SJSA1 (cell line): Measurements from ENCODE around the gene ZNF423. TPM values are rescaled to one million over a fixed set of nuclear protein-coding genes. Genes with fewer than 3 reads are reported as not detected.

Experiments used
- DNase-seq, 2 experiments: peaks; one replicate each; pipeline ENCODE4 v3.0.0-alpha.2; 2015 to 2020; ENCODE audit warnings: low spot score in 2 of 2, low read depth in 1 of 2
- H3K27ac ChIP-seq: fragments of 250-450 bp; sonication (Bioruptor Pico); 2 replicates; pipeline ENCODE4 v1.5.1; 2020; ENCODE audit warnings: mild to moderate bottlenecking, moderate library complexity
- H3K27me3 ChIP-seq: fragments of 250-450 bp; sonication (Bioruptor Pico); replicated peaks from 2 replicates; pipeline ENCODE4 v1.5.1; 2020; ENCODE audit warnings: mild to moderate bottlenecking, moderate library complexity
- H3K36me3 ChIP-seq: fragments of 250-450 bp; sonication (Bioruptor Pico); 2 replicates; pipeline ENCODE4 v1.5.1; 2020; ENCODE audit warnings: mild to moderate bottlenecking
- H3K4me1 ChIP-seq: fragments of 250-450 bp; sonication (Bioruptor Pico); replicated peaks from 2 replicates; pipeline ENCODE4 v1.6.1; 2021; ENCODE audit warnings: mild to moderate bottlenecking
- H3K4me3 ChIP-seq: fragments of 250-450 bp; sonication (Bioruptor Pico); 2 replicates; pipeline ENCODE4 v1.5.1; 2020; ENCODE audit warnings: mild to moderate bottlenecking
- H3K9me3 ChIP-seq: fragments of 250-450 bp; sonication (Bioruptor Pico); replicated peaks from 2 replicates; pipeline ENCODE4 v1.5.1; 2020; ENCODE audit warnings: mild to moderate bottlenecking
- total RNA-seq: library from RNA; depleted of rRNA; stranded (reverse); fragments of >200 nt; shearing (Covaris generic); gene quantifications from 2 replicates; pipeline ENCODE4 v1.2.3, GENCODE V29; 2014

Gene ZNF423
- total RNA-seq, 1 experiment from 2014 or later: 5.4 TPM

GRCh38 chr16:49602976-49603310 lies 253.0 kb downstream of the ZNF423 start:
- Histone ChIP-seq H3K27me3 (no peaks in the 10 kb centered on the region), H3K9me3 (no peaks in the 10 kb centered on the region), H3K36me3 (no peaks in the 10 kb centered on the region), H3K4me3 (no peak overlapping the region), H3K4me1 (no peaks in the 10 kb centered on the region), H3K27ac (no peak overlapping the region)
- DNase-seq: no peak

GRCh38 chr16:49602201-49602975 lies 253.5 kb downstream of the ZNF423 start:
- H3K27ac ChIP-seq: no peak overlapping the region
- no peak overlapping the region for H3K4me3 ChIP-seq
- no peaks in the 10 kb centered on the region for H3K36me3 ChIP-seq
- peak in 1 of 2 experiments; percentile 32 for DNase-seq
- H3K27me3 ChIP-seq: no peaks in the 10 kb centered on the region
- no peaks in the 10 kb centered on the region for H3K9me3 ChIP-seq
- H3K4me1 ChIP-seq: no peaks in the 10 kb centered on the region

- no peaks in the 10 kb centered on the region for H3K36me3 ChIP-seq
- no peak overlapping the region for H3K4me3 ChIP-seq
- no peaks in the 10 kb centered on the region for H3K27me3 ChIP-seq
- peak in 1 of 2 experiments; percentile 10 for DNase-seq
- no peaks in the 10 kb centered on the region for H3K9me3 ChIP-seq
- no peaks in the 10 kb centered on the region for H3K4me1 ChIP-seq
- H3K27ac ChIP-seq: no peak overlapping the region
These were observed 254.3 kb downstream of the ZNF423 start for GRCh38 chr16:49601576-49601975.

GRCh38 chr16:49600976-49601375 lies 254.9 kb downstream of the ZNF423 start:
- H3K4me3 ChIP-seq: no peak overlapping the region
- no peak overlapping the region for H3K27ac ChIP-seq
- H3K27me3 ChIP-seq: no peaks in the 10 kb centered on the region
- no peak for DNase-seq
- no peaks in the 10 kb centered on the region for H3K4me1 ChIP-seq
- H3K9me3 ChIP-seq: no peaks in the 10 kb centered on the region
- H3K36me3 ChIP-seq: no peaks in the 10 kb centered on the region

GRCh38 chr16:49600536-49600935 lies 255.4 kb downstream of the ZNF423 start:
- peak in 1 of 2 experiments; percentile 27 for DNase-seq
- no peaks in the 10 kb centered on the region for H3K4me1 ChIP-seq
- H3K9me3 ChIP-seq: no peaks in the 10 kb centered on the region
- H3K36me3 ChIP-seq: no peaks in the 10 kb centered on the region
- H3K4me3 ChIP-seq: no peak overlapping the region
- no peaks in the 10 kb centered on the region for H3K27me3 ChIP-seq
- no peak overlapping the region for H3K27ac ChIP-seq

- peak in 1 of 2 experiments; percentile 5 for DNase-seq
These were observed 256.2 kb downstream of the ZNF423 start for GRCh38 chr16:49599704-49600103.

GRCh38 chr16:49599281-49599680 lies 256.6 kb downstream of the ZNF423 start:
- H3K27me3 ChIP-seq: no peaks in the 10 kb centered on the region
- no peaks in the 10 kb centered on the region for H3K4me1 ChIP-seq
- H3K36me3 ChIP-seq: no peaks in the 10 kb centered on the region
- H3K27ac ChIP-seq: no peak overlapping the region
- H3K4me3 ChIP-seq: no peak overlapping the region
- no peaks in the 10 kb centered on the region for H3K9me3 ChIP-seq
- DNase-seq: peak in 1 of 2 experiments; percentile 16

More at GRCh38 chr16:49599704-49600103, 256.2 kb downstream of the ZNF423 start:
- Histone ChIP-seq H3K36me3 (no peaks in the 10 kb centered on the region), H3K4me3 (no peak overlapping the region), H3K27me3 (no peaks in the 10 kb centered on the region), H3K9me3 (no peaks in the 10 kb centered on the region), H3K4me1 (no peaks in the 10 kb centered on the region), H3K27ac (no peak overlapping the region)

GRCh38 chr16:49598383-49599170 lies 257.3 kb downstream of the ZNF423 start:
- Histone ChIP-seq H3K4me3 (no peak overlapping the region), H3K27ac (no peak overlapping the region), H3K4me1 (no peaks in the 10 kb centered on the region), H3K36me3 (no peaks in the 10 kb centered on the region), H3K9me3 (no peaks in the 10 kb centered on the region), H3K27me3 (no peaks in the 10 kb centered on the region)
- DNase-seq: peak in 1 of 2 experiments; percentile 35

GRCh38 chr16:49597796-49598195 lies 258.1 kb downstream of the ZNF423 start:
- no peaks in the 10 kb centered on the region for H3K9me3 ChIP-seq
- H3K36me3 ChIP-seq: no peaks in the 10 kb centered on the region
- H3K27ac ChIP-seq: no peak overlapping the region
- no peak overlapping the region for H3K4me3 ChIP-seq
- H3K4me1 ChIP-seq: no peaks in the 10 kb centered on the region
- no peaks in the 10 kb centered on the region for H3K27me3 ChIP-seq
- DNase-seq: peak in 1 of 2 experiments; percentile 23

GRCh38 chr16:49596648-49597291 lies 259.1 kb downstream of the ZNF423 start:
- peak in 1 of 2 experiments; percentile 32 for DNase-seq
- Histone ChIP-seq H3K27me3 (no peaks in the 10 kb centered on the region), H3K27ac (no peak overlapping the region), H3K36me3 (no peaks in the 10 kb centered on the region), H3K9me3 (no peaks in the 10 kb centered on the region), H3K4me1 (no peaks in the 10 kb centered on the region), H3K4me3 (no peak overlapping the region)

- H3K4me3 ChIP-seq: no peak overlapping the region
- no peaks in the 10 kb centered on the region for H3K9me3 ChIP-seq
- no peak overlapping the region for H3K27ac ChIP-seq
- H3K27me3 ChIP-seq: no peaks in the 10 kb centered on the region
- peak; percentile 16 to 40 for DNase-seq
- no peaks in the 10 kb centered on the region for H3K36me3 ChIP-seq
- no peaks in the 10 kb centered on the region for H3K4me1 ChIP-seq
These were observed 259.8 kb downstream of the ZNF423 start for GRCh38 chr16:49596068-49596467.

- H3K27me3 ChIP-seq: no peaks in the 10 kb centered on the region
- no peaks in the 10 kb centered on the region for H3K36me3 ChIP-seq
- H3K4me3 ChIP-seq: no peak overlapping the region
- DNase-seq: peak in 1 of 2 experiments; percentile 22
- H3K9me3 ChIP-seq: no peaks in the 10 kb centered on the region
- H3K4me1 ChIP-seq: no peaks in the 10 kb centered on the region
- no peak overlapping the region for H3K27ac ChIP-seq
These were observed 261.0 kb downstream of the ZNF423 start for GRCh38 chr16:49594685-49595498.

- DNase-seq: peak in 1 of 2 experiments; percentile 18
- H3K9me3 ChIP-seq: no peaks in the 10 kb centered on the region
- no peaks in the 10 kb centered on the region for H3K36me3 ChIP-seq
- H3K4me3 ChIP-seq: no peak overlapping the region
- H3K27me3 ChIP-seq: no peaks in the 10 kb centered on the region
- no peak overlapping the region for H3K27ac ChIP-seq
- H3K4me1 ChIP-seq: no peaks in the 10 kb centered on the region
These were observed 261.8 kb downstream of the ZNF423 start for GRCh38 chr16:49594153-49594552.
